GM21717 (cell line): ENCODE results near the gene BAIAP2L1.

Source experiments
- ATAC-seq: cut with Tn5 transposase; IDR thresholded peaks from one replicate; pipeline ENCODE4 v1.9.1; 2021; ENCODE audit warnings: mild to moderate bottlenecking, moderate library complexity; ENCODE audit not compliant: unreplicated experiment

BAIAP2L1 gene

GRCh38 chr7:98244871-98245270, 156.0 kb downstream of the BAIAP2L1 start:
- no peak for ATAC-seq

DNA sequence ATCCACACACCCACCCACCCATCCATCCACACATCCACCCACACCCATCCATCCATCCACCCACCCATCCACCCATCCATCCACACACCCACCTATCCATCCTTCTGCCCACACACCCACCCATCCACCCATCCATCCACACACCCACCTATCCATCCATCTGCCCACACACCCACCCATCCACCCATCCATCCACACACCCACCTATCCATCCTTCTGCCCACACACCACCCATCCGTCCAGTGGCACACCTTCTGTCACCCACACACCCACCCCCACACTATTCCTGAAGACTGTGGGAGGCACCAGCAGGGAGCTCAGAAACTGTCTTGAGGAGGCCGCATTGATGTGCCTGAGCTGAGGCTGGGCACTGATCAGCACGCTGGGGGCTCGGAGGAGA, 158.0 kb downstream of the BAIAP2L1 start:
- ATAC-seq: no peak

GRCh38 chr7:98242342-98242741, 158.5 kb downstream of the BAIAP2L1 start:
- no peak for ATAC-seq

- no peak for ATAC-seq
These were observed 159.1 kb downstream of the BAIAP2L1 start for GRCh38 chr7:98241674-98242241.
